Neural crest cell (in vitro differentiated cells): Measurements from ENCODE around the gene FNDC8. TPM values are rescaled to one million over a fixed set of nuclear protein-coding genes. Genes with fewer than 3 reads are reported as not detected.
"Not testable (repeated sequence)": the region's sequence is repeated elsewhere in the genome, so short reads cannot be mapped to it uniquely, and the experiment has no call there.

Experiments
- DNase-seq: peaks from one replicate; pipeline ENCODE4 v3.0.0; 2021; ENCODE audit warnings: low read depth, mixed read lengths, low spot score
- H3K27ac Mint-ChIP-seq: one replicate; pipeline ENCODE4 v1.8.0; 2021; ENCODE audit warnings: mild to moderate bottlenecking, mixed read lengths; ENCODE audit not compliant: unreplicated experiment
- H3K27me3 Mint-ChIP-seq: 2 replicates; pipeline ENCODE4 v1.8.0; 2021; ENCODE audit warnings: low read depth, mild to moderate bottlenecking, mixed read lengths
- H3K36me3 Mint-ChIP-seq: 2 replicates; pipeline ENCODE4 v1.8.0; 2021; ENCODE audit warnings: low read depth, mild to moderate bottlenecking, mixed read lengths
- H3K4me1 Mint-ChIP-seq: 2 replicates; pipeline ENCODE4 v1.8.0; 2021; ENCODE audit warnings: mixed read lengths
- H3K4me3 Mint-ChIP-seq: one replicate; pipeline ENCODE4 v1.8.0; 2021; ENCODE audit warnings: mild to moderate bottlenecking, mixed read lengths
- H3K9me3 Mint-ChIP-seq: 2 replicates; pipeline ENCODE4 v1.8.0; 2021; ENCODE audit warnings: mixed read lengths
- CTCF ChIP-seq: fragments of 200-600 bp; sonication (generic); conservative IDR thresholded peaks from 2 replicates; pipeline ENCODE4 v1.5.0; 2021; ENCODE audit warnings: antibody characterized with exemption, mild to moderate bottlenecking
- total RNA-seq: library from RNA; stranded (reverse); gene quantifications from 2 replicates; pipeline ENCODE4 v1.2.1, GENCODE V29; 2021

FNDC8 gene
- total RNA-seq, 1 donor from 2014 or later: not detected

DNA sequence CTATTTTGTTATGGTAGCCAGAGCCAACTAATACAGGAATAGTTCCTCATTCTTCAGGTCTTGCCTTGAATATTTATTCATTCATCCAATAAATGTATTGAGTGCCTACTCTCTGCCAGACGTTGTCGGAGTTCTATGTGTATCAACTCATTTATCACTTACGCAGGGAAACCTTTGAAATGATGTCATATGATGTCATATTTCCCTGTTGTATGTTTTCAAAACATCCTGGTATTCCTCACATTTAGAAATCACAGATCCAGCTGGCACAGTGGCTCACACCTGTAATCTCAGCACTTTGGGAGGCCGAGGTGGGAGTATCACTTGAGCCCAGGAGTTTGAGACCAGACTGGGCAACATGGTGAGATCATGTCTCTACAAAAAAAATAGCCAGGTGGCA lies 23.4 kb downstream of the FNDC8 start:
- H3K9me3 Mint-ChIP-seq: no peaks in the 10 kb centered on the region
- H3K36me3 Mint-ChIP-seq: no peaks in the 10 kb centered on the region
- peaks cover 6% of the 10 kb centered on the region for H3K4me1 Mint-ChIP-seq
- H3K27me3 Mint-ChIP-seq: peaks cover 4% of the 10 kb centered on the region
- no peak for DNase-seq
- no peak overlapping the region for H3K27ac Mint-ChIP-seq
- H3K4me3 Mint-ChIP-seq: peak overlapping the region; percentile 55
- no peak for TF ChIP-seq CTCF

- no peak for TF ChIP-seq CTCF
- no peaks in the 10 kb centered on the region for H3K4me1 Mint-ChIP-seq
- H3K4me3 Mint-ChIP-seq: peak overlapping the region; percentile 44
- no peaks in the 10 kb centered on the region for H3K36me3 Mint-ChIP-seq
- peaks cover 4% of the 10 kb centered on the region for H3K27me3 Mint-ChIP-seq
- no peak overlapping the region for H3K27ac Mint-ChIP-seq
- H3K9me3 Mint-ChIP-seq: no peaks in the 10 kb centered on the region
- DNase-seq: no peak
Observed at GRCh38 chr17:35146214-35146833, 24.9 kb downstream of the FNDC8 start.

GRCh38 chr17:35147375-35147905 lies 26.0 kb downstream of the FNDC8 start, which contains the start of gene UNC45B:
UNC45B (plus strand) TSS chr17:35147817; CDS start chr17:35148264, 447 bp downstream.
- Mint-ChIP-seq H3K4me3 (no peak within 1 kb of the TSS), H3K27ac (peak within 1 kb of the TSS; percentile 29), H3K36me3 (no peaks in the 10 kb centered on the region), H3K9me3 (no peaks in the 10 kb centered on the region), H3K4me1 (no peaks in the 10 kb centered on the region), H3K27me3 (peaks cover 4% of the 10 kb centered on the region)
- no peak for TF ChIP-seq CTCF
- DNase-seq: no peak

DNA sequence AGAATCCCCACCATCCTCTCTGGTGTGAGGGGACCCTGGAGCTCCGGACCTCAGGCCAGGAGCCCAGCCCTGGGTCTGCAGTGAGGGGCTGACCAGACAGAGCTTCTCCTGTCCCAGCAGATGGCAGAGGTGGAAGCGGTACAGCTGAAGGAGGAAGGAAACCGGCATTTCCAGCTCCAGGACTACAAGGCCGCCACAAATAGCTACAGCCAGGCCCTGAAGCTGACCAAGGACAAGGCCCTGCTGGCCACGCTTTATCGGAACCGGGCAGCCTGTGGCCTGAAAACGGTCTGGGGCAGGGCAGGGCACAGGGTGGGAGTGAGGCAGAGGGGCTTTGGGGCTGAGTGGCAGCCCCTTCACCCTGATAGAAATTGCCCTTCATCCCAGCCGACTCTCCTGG lies 26.7 kb downstream of the FNDC8 start:
- Mint-ChIP-seq H3K27me3 (peaks cover 4% of the 10 kb centered on the region), H3K4me1 (no peaks in the 10 kb centered on the region), H3K36me3 (no peaks in the 10 kb centered on the region), H3K9me3 (no peaks in the 10 kb centered on the region), H3K4me3 (no peak overlapping the region), H3K27ac (no peak overlapping the region)
- DNase-seq: no peak
- no peak for TF ChIP-seq CTCF

DNA sequence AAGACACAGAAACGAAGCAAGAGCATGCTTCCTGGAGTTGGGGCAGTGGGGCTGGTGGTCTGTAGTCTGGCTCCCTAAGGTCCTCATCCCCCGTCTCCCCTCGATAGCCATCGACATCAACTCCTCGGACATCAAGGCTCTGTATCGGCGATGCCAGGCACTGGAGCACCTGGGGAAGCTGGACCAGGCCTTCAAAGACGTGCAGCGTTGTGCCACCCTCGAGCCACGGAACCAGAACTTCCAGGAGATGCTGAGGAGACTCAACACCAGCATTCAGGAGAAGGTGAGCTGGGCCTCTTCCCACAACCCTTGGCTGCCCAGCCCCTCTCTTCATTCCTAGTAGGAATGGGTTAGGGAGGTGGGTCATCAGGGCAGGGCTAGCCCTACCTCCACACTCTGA lies 28.5 kb downstream of the FNDC8 start:
- no peak for DNase-seq
- Mint-ChIP-seq H3K4me1 (no peaks in the 10 kb centered on the region), H3K27me3 (peaks cover 2% of the 10 kb centered on the region), H3K9me3 (no peaks in the 10 kb centered on the region), H3K27ac (no peak overlapping the region), H3K36me3 (no peaks in the 10 kb centered on the region), H3K4me3 (no peak overlapping the region)
- TF ChIP-seq CTCF: no peak

DNA sequence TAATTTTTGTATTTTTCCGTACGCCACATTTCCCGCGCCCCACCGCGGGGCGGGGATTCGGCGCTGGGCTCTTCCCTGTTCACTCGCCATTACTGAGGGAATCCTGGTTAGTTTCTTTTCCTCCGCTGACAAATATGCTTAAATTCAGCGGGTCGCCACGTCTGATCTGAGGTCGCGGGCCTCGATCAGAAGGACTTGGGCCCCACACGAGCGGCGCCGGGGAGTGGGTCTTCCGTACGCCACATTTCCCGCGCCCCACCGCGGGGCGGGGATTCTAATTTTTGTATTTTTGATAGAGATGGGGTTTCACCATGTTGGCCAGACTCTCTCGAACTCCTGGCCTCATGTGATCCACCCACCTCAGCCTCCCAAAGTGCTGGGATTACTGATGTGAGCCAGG lies 29.7 kb downstream of the FNDC8 start:
- H3K4me1 Mint-ChIP-seq: not testable (repeated sequence)

More for the DNA sequence above, 29.7 kb downstream of the FNDC8 start:
- not testable (repeated sequence) for H3K27me3 Mint-ChIP-seq, H3K36me3 Mint-ChIP-seq, H3K4me3 Mint-ChIP-seq, H3K27ac Mint-ChIP-seq, H3K9me3 Mint-ChIP-seq, DNase-seq
